ENCODE results near the gene ENTHD1.

Gene ENTHD1

DNA sequence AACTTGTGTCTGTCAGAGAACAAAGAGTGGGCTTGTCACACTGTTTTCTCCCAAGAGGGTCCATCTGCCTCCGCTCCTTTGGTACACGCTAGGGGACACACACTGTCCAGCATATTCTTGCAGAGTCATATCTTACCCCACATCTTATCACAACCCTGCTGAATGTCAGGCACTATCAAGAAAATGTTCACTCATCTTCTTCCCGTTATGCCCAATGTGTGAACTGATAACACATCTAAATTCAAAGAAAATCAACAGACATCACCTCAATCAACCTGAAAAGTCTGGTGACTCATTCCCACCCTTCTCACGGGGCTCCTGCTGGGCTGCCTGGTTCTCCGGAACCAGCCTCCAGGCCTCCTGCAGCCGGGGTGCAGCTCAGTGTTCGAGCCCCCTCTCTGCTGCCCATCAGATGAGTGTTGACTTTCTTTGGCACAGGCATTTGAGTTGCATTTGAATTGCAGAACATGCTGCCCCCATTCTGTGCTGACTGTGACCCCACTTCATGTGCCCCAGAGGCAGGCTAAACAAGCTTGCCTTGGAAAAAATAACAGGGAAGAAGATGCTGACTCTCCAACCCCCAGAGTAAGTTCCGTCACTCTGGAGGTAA, 26.7 kb upstream of the ENTHD1 start:
- Histone ChIP-seq H3K27me3 (ENCODE audit: control insufficient read depth, insufficient read depth, low read length) (no peaks in the 10 kb centered on the region), H3K36me3 (ENCODE audit: control insufficient read depth, low read depth, low read length) (no peaks in the 10 kb centered on the region), H3K4me1 (ENCODE audit: control insufficient read depth, low read depth, low read length) (no peaks in the 10 kb centered on the region), H3K4me3 (ENCODE audit: low read length) (no peak overlapping the region), H3K27ac (ENCODE audit: low read length) (no peak overlapping the region), H3K9me3 (ENCODE audit: control insufficient read depth, low read depth, low read length) (no peaks in the 10 kb centered on the region), H3K9ac (ENCODE audit: low read length) (no peak overlapping the region)

DNA sequence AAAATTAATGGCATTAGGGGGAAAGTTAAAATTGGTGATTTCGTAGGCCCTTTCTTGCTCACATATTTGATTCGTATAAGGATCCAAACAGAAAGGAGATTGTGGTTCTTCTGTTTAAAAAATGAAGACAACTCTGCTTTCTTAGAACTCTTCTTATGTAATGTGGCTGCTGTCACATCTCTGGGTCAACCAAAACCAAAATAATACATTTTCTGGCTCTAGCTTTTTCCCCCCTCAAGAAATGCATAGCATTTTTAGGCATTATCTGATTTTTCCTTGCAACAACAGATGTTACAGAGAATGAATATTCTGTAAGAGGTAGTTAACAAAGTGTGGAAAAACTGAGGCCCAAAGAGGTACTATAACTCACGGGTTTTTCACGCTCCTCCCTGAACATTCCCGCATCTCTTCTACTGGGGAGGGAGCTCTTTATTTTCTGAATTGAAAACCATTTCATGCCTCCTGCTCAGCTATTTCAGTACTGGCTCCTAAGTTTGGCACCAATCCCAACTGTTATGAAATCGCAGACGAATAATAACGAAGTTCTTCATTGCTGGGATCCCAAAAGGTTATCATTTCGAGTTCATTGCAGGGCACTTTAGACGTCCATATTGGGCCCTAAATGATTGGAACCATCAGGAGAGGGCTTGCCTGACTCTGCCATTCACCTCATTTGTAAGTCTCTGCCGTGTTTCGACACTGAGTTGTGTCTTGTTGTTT, 24.4 kb upstream of the ENTHD1 start:
- Histone ChIP-seq H3K9me3 (ENCODE audit: control insufficient read depth, low read depth, low read length) (no peaks in the 10 kb centered on the region), H3K36me3 (ENCODE audit: control insufficient read depth, low read depth, low read length) (no peaks in the 10 kb centered on the region), H3K4me1 (ENCODE audit: control insufficient read depth, low read depth, low read length) (no peaks in the 10 kb centered on the region), H3K27ac (ENCODE audit: low read length) (no peak overlapping the region), H3K27me3 (ENCODE audit: control insufficient read depth, insufficient read depth, low read length) (no peaks in the 10 kb centered on the region), H3K4me3 (ENCODE audit: low read length) (no peak overlapping the region), H3K9ac (ENCODE audit: low read length) (no peak overlapping the region)

DNA sequence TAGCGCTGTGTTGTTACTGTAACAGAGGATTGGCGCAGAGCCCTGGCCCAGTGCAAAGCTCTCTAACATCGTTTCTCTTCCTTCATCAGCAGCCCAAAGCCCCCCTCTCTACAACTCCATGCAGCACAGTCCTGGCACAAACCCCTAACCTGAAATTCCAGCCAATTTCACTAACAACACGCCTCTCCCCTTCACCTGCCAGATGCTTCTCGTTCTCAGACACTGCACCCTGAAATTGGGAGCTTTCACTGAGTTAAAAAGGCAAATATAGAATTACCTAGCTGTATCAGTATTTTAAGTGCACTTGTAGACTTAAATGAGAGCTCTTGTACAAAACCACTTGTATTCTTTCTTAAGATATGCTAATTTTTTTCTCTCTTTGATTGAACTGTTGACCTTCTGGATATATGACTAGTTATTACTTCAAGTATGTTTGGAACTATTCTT, 23.7 kb upstream of the ENTHD1 start:
- no peak overlapping the region for H3K27ac ChIP-seq (ENCODE audit: low read length)
- H3K4me3 ChIP-seq (ENCODE audit: low read length): no peak overlapping the region
- no peak overlapping the region for H3K9ac ChIP-seq (ENCODE audit: low read length)
- no peaks in the 10 kb centered on the region for H3K27me3 ChIP-seq (ENCODE audit: control insufficient read depth, insufficient read depth, low read length)
- no peaks in the 10 kb centered on the region for H3K36me3 ChIP-seq (ENCODE audit: control insufficient read depth, low read depth, low read length)
- no peaks in the 10 kb centered on the region for H3K4me1 ChIP-seq (ENCODE audit: control insufficient read depth, low read depth, low read length)
- no peaks in the 10 kb centered on the region for H3K9me3 ChIP-seq (ENCODE audit: control insufficient read depth, low read depth, low read length)

DNA sequence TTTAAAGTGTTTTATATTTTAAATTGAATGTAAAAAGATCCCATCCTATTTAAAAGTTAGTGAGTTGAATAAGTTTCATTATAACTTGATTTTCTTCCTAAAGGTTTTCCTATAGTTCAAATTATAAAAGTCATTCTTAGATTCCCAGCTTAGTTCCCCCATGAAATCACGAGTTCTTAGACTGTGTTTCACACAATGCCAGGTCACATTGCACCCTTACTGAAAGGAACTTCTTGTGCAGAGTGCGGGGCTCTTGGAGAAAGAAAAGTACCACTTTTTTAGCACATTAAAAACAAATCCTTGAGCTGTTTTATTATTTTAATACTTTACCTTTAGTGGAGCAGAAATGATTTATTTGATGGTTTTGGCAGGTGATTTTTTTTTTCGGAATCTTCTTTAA, 22.9 kb upstream of the ENTHD1 start:
- H3K27ac ChIP-seq (ENCODE audit: low read length): no peak overlapping the region
- H3K9ac ChIP-seq (ENCODE audit: low read length): no peak overlapping the region
- no peak overlapping the region for H3K4me3 ChIP-seq (ENCODE audit: low read length)
- H3K36me3 ChIP-seq (ENCODE audit: control insufficient read depth, low read depth, low read length): no peaks in the 10 kb centered on the region
- H3K4me1 ChIP-seq (ENCODE audit: control insufficient read depth, low read depth, low read length): no peaks in the 10 kb centered on the region
- H3K9me3 ChIP-seq (ENCODE audit: control insufficient read depth, low read depth, low read length): no peaks in the 10 kb centered on the region
- H3K27me3 ChIP-seq (ENCODE audit: control insufficient read depth, insufficient read depth, low read length): no peaks in the 10 kb centered on the region

DNA sequence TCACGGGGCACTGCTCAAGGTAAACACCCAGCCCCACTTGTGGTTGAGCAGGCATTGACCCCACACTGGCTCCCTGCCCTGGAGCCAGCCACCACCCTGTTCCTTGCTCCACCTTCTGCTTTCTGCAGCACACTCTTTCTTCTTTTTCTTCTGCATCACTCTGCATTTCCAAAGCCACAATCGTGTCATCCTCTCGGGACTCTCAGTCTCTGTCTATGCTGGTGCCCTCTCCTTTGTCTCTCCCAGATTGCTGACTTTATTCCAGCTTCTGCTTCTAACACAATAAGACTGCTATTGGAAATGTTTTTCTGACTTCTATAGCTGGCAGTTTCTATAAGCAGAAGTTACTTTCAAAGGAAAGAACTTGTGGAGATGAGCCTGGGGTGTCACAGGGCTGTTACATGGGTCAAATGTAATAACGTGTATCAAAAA, 21.8 kb upstream of the ENTHD1 start:
- no peaks in the 10 kb centered on the region for H3K4me1 ChIP-seq (ENCODE audit: control insufficient read depth, low read depth, low read length)
- no peaks in the 10 kb centered on the region for H3K27me3 ChIP-seq (ENCODE audit: control insufficient read depth, insufficient read depth, low read length)
- no peak overlapping the region for H3K4me3 ChIP-seq (ENCODE audit: low read length)
- no peak overlapping the region for H3K27ac ChIP-seq (ENCODE audit: low read length)
- H3K9me3 ChIP-seq (ENCODE audit: control insufficient read depth, low read depth, low read length): no peaks in the 10 kb centered on the region
- H3K9ac ChIP-seq (ENCODE audit: low read length): no peak overlapping the region
- H3K36me3 ChIP-seq (ENCODE audit: control insufficient read depth, low read depth, low read length): no peaks in the 10 kb centered on the region

DNA sequence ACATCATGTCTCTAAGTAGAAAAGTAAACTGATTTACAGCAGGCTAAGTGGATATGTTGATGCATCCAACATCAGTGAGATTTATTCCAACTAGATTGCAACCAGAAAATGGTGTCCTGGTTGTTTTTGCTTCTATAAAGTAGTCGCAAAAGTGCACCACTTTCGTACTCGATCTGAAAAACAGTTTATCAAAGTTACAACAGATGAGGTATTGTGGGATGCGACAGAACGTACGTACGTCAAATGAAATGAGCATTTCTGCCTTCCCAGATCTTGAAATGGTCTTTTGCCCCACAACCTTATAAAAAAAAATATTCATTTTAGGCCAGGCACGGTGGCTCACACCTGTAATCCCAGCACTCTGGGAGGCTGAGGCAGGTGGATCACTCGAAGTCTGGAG, 21.0 kb upstream of the ENTHD1 start:
- Histone ChIP-seq H3K9me3 (ENCODE audit: control insufficient read depth, low read depth, low read length) (no peaks in the 10 kb centered on the region), H3K4me3 (ENCODE audit: low read length) (no peak overlapping the region), H3K27ac (ENCODE audit: low read length) (no peak overlapping the region), H3K36me3 (ENCODE audit: control insufficient read depth, low read depth, low read length) (no peaks in the 10 kb centered on the region), H3K27me3 (ENCODE audit: control insufficient read depth, insufficient read depth, low read length) (no peaks in the 10 kb centered on the region), H3K4me1 (ENCODE audit: control insufficient read depth, low read depth, low read length) (no peaks in the 10 kb centered on the region), H3K9ac (ENCODE audit: low read length) (no peak overlapping the region)

DNA sequence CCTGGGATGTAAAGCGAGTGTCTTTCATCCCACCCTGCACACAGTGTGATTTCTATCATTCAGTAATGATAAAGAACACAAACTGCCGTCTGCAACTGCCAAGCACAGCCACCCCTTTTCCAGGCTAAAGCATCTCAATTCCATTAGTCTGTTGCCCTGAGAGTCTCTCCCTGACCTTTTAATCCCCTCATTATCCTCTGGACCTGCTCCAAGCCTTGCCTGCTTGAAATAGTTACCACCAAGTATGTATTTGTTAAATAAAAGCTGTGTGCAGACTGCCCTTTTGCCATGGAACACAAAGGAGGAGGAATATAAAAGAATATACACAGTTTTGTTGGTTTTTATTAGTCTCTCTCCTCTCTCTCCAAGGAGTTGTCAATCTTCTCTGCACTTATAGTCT, 20.3 kb upstream of the ENTHD1 start:
- Histone ChIP-seq H3K36me3 (ENCODE audit: control insufficient read depth, low read depth, low read length) (no peaks in the 10 kb centered on the region), H3K4me1 (ENCODE audit: control insufficient read depth, low read depth, low read length) (no peaks in the 10 kb centered on the region), H3K9ac (ENCODE audit: low read length) (no peak overlapping the region), H3K9me3 (ENCODE audit: control insufficient read depth, low read depth, low read length) (no peaks in the 10 kb centered on the region), H3K27me3 (ENCODE audit: control insufficient read depth, insufficient read depth, low read length) (no peaks in the 10 kb centered on the region), H3K27ac (ENCODE audit: low read length) (no peak overlapping the region), H3K4me3 (ENCODE audit: low read length) (no peak overlapping the region)

DNA sequence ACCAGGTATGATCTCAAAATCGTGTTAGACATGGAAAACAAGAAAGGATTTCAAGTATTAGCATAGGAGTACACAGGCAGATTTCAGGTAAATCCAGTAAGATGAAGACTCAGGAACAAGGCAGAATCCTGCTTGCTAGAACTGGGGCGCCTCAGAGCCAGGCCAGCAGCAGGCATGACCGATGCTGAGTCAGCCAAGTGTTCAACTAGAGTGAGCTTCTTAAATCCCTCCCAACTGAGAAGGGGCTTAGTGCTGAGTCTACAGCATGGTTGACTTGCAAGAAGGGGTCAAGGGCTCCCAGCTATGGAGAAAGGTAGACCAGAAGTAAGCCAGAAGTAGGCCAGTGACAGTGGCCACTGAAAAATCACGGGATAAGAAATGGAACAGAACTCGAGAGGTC, 19.8 kb upstream of the ENTHD1 start:
- Histone ChIP-seq H3K27me3 (ENCODE audit: control insufficient read depth, insufficient read depth, low read length) (no peaks in the 10 kb centered on the region), H3K36me3 (ENCODE audit: control insufficient read depth, low read depth, low read length) (no peaks in the 10 kb centered on the region), H3K9me3 (ENCODE audit: control insufficient read depth, low read depth, low read length) (no peaks in the 10 kb centered on the region), H3K4me3 (ENCODE audit: low read length) (no peak overlapping the region), H3K27ac (ENCODE audit: low read length) (no peak overlapping the region), H3K9ac (ENCODE audit: low read length) (no peak overlapping the region), H3K4me1 (ENCODE audit: control insufficient read depth, low read depth, low read length) (no peaks in the 10 kb centered on the region)

DNA sequence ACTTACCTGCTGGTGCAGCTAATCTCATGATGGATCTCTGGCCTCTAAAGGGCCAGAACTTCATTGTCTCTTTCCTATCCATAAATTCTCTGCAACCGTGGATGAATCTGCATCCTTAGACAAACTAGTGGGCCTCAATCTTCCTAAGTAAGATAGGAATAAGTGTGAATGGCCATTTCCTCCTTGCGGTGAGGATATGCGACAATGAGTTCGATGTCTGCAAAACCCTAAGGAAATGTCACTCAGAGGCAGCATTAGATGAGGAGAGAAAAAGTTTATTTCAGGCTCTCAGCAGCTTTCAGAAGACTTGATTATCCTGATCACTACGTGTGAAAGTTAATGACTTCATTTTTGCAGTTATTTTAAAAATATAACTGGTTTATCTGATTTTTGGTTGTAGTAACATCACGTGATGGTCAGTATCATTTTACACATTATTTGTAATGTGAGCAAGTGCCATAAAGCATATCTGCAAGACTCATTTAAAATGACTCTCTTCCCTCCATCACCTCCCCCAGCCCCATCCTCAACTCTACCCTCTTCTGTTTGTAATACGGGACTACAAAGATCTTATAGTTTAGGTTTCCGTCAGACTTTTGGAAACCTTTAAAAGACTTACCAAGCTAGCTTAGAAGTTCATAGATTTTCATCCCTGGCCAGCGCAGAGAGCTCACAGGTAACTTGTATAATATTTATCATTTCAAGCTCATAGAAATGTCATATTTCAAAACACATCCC, 17.5 kb upstream of the ENTHD1 start:
- Histone ChIP-seq H3K9me3 (ENCODE audit: control insufficient read depth, low read depth, low read length) (no peaks in the 10 kb centered on the region), H3K4me1 (ENCODE audit: control insufficient read depth, low read depth, low read length) (peaks cover 8% of the 10 kb centered on the region), H3K27me3 (ENCODE audit: control insufficient read depth, insufficient read depth, low read length) (no peaks in the 10 kb centered on the region), H3K36me3 (ENCODE audit: control insufficient read depth, low read depth, low read length) (no peaks in the 10 kb centered on the region), H3K4me3 (ENCODE audit: low read length) (no peak overlapping the region), H3K27ac (ENCODE audit: low read length) (no peak overlapping the region), H3K9ac (ENCODE audit: low read length) (no peak overlapping the region)

DNA sequence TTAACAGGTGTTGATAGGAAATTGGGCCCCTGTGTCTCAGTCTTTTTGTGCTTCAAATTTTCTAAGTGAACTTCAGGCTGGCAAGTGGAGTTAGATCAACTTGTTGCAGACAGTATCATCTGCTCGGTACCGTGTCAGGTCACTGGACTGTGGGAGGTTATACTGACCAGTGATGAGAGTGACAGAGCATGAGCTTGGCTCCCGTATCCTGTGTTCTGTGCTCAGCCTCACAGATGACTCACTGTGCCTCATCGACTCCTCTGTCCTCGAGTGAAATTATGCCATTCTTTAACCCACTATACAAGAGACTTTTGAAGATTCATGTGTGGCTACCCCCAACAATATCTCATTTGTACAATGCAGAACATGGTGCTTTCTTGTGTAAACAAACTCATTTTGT, 15.2 kb upstream of the ENTHD1 start:
- Histone ChIP-seq H3K9me3 (ENCODE audit: control insufficient read depth, low read depth, low read length) (no peaks in the 10 kb centered on the region), H3K27ac (ENCODE audit: low read length) (no peak overlapping the region), H3K36me3 (ENCODE audit: control insufficient read depth, low read depth, low read length) (no peaks in the 10 kb centered on the region), H3K9ac (ENCODE audit: low read length) (no peak overlapping the region), H3K27me3 (ENCODE audit: control insufficient read depth, insufficient read depth, low read length) (no peaks in the 10 kb centered on the region), H3K4me3 (ENCODE audit: low read length) (no peak overlapping the region), H3K4me1 (ENCODE audit: control insufficient read depth, low read depth, low read length) (peaks cover 9% of the 10 kb centered on the region)

DNA sequence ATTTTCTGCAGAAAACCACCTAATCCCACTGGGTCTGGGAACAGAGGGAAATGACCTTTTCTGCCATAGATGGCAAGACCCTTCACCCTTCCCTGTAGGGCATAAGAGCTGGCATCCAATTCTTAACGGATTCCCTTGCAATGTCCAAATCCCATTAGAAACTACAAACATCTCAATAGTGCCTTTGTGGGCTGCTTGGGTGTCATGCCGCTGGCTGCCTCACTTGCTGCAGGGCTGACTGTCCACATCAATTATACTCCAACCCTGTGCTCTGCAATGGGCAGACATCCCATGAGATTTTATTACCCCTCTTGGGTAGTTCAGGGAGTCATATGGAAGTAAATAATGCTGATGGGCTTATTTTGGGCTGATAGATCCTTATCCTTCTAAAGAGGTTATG, 14.6 kb upstream of the ENTHD1 start:
- Histone ChIP-seq H3K4me1 (ENCODE audit: control insufficient read depth, low read depth, low read length) (peaks cover 9% of the 10 kb centered on the region), H3K9me3 (ENCODE audit: control insufficient read depth, low read depth, low read length) (no peaks in the 10 kb centered on the region), H3K27me3 (ENCODE audit: control insufficient read depth, insufficient read depth, low read length) (no peaks in the 10 kb centered on the region), H3K27ac (ENCODE audit: low read length) (no peak overlapping the region), H3K9ac (ENCODE audit: low read length) (no peak overlapping the region), H3K4me3 (ENCODE audit: low read length) (no peak overlapping the region), H3K36me3 (ENCODE audit: control insufficient read depth, low read depth, low read length) (no peaks in the 10 kb centered on the region)

Data from iPS-18a (cell line).